Measurements from ENCODE around the gene KMT2B.

- TF ChIP-seq EGR1 (IDR thresholded peaks at IDR 0.05), result no peak
- TF ChIP-seq FOXM1 (IDR thresholded peaks at IDR 0.05; ENCODE audit: borderline replicate concordance, low read depth), result no peak
Observed at GRCh38 chr19:35720163-35720524, 2.3 kb downstream of the KMT2B start.
